ENCODE measurements around the gene CFAP251. TPM values are rescaled to one million over a fixed set of nuclear protein-coding genes. Genes with fewer than 3 reads are reported as not detected.

The CFAP251 gene
- polyA plus RNA-seq, 1 donor from 2014 or later: 4.0 TPM

DNA sequence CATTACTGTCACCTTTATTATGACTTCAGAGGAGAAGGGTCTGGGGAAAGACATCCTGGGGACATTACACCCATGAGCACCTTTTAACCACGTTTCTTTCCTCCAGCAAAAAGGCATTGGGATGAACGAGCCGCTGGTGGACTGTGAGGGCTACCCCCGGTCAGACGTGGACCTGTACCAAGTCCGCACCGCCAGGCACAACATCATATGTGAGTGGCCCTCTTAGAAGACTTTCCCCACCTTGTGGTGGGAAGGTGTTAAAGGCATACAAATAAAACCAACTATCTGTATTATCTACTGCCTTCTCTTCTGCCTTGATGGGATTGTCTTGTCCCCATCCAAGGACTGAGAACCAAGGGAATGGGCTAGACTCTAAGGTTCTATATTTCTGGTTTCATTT is 23.8 kb upstream of the CFAP251 start:
- Histone ChIP-seq H3K9me3 (ENCODE audit: low read length) (no peaks in the 10 kb centered on the region), H3F3A (ENCODE audit: insufficient read depth, low read length, poor library complexity, severe bottlenecking) (no peaks in the 10 kb centered on the region), H3K79me2 (replicated peaks; ENCODE audit: insufficient read depth, low read length) (peaks cover 6% of the 10 kb centered on the region), H3K27ac (ENCODE audit: low read length) (no peak overlapping the region), H3K9me2 (ENCODE audit: insufficient read depth, low read length) (no peaks in the 10 kb centered on the region), H4K20me1 (ENCODE audit: insufficient read depth) (no peaks in the 10 kb centered on the region), H3K4me2 (ENCODE audit: low read length) (no peak overlapping the region), H3K36me3 (ENCODE audit: insufficient read depth, low read length) (no peaks in the 10 kb centered on the region), H3K27me3 (ENCODE audit: insufficient read depth, low read depth, low read length) (no peaks in the 10 kb centered on the region), H3K9ac (ENCODE audit: low read length) (no peak overlapping the region), H3K4me3 (ENCODE audit: low read length) (no peak overlapping the region), H2AFZ (ENCODE audit: low read depth, low read length) (no peak overlapping the region)
- TF ChIP-seq EP300 (conservative IDR thresholded peaks at IDR 0.05; ENCODE audit: poor library complexity, severe bottlenecking) (no peak), RAD21 (conservative IDR thresholded peaks at IDR 0.05) (peak; percentile 31), SMC3 (conservative IDR thresholded peaks at IDR 0.05; ENCODE audit: poor library complexity) (peak; percentile 60), POLR2AphosphoS5 (IDR thresholded peaks at IDR 0.05) (no peak), MXI1 (conservative IDR thresholded peaks at IDR 0.05; ENCODE audit: poor library complexity, severe bottlenecking) (no peak), EZH2 (IDR thresholded peaks at IDR 0.05; ENCODE audit: borderline replicate concordance, insufficient read depth, low read length, poor library complexity, severe bottlenecking) (no peak)
- TF ChIP-seq, protein P1, sequence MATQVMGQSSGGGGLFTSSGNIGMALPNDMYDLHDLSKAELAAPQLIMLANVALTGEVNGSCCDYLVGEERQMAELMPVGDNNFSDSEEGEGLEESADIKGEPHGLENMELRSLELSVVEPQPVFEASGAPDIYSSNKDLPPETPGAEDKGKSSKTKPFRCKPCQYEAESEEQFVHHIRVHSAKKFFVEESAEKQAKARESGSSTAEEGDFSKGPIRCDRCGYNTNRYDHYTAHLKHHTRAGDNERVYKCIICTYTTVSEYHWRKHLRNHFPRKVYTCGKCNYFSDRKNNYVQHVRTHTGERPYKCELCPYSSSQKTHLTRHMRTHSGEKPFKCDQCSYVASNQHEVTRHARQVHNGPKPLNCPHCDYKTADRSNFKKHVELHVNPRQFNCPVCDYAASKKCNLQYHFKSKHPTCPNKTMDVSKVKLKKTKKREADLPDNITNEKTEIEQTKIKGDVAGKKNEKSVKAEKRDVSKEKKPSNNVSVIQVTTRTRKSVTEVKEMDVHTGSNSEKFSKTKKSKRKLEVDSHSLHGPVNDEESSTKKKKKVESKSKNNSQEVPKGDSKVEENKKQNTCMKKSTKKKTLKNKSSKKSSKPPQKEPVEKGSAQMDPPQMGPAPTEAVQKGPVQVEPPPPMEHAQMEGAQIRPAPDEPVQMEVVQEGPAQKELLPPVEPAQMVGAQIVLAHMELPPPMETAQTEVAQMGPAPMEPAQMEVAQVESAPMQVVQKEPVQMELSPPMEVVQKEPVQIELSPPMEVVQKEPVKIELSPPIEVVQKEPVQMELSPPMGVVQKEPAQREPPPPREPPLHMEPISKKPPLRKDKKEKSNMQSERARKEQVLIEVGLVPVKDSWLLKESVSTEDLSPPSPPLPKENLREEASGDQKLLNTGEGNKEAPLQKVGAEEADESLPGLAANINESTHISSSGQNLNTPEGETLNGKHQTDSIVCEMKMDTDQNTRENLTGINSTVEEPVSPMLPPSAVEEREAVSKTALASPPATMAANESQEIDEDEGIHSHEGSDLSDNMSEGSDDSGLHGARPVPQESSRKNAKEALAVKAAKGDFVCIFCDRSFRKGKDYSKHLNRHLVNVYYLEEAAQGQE (IDR thresholded peaks at IDR 0.05; ENCODE audit: borderline replicate concordance): no peak
- TF ChIP-seq, protein P2, sequence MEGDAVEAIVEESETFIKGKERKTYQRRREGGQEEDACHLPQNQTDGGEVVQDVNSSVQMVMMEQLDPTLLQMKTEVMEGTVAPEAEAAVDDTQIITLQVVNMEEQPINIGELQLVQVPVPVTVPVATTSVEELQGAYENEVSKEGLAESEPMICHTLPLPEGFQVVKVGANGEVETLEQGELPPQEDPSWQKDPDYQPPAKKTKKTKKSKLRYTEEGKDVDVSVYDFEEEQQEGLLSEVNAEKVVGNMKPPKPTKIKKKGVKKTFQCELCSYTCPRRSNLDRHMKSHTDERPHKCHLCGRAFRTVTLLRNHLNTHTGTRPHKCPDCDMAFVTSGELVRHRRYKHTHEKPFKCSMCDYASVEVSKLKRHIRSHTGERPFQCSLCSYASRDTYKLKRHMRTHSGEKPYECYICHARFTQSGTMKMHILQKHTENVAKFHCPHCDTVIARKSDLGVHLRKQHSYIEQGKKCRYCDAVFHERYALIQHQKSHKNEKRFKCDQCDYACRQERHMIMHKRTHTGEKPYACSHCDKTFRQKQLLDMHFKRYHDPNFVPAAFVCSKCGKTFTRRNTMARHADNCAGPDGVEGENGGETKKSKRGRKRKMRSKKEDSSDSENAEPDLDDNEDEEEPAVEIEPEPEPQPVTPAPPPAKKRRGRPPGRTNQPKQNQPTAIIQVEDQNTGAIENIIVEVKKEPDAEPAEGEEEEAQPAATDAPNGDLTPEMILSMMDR (IDR thresholded peaks at IDR 0.05; ENCODE audit: poor library complexity, severe bottlenecking): peak; percentile 46

DNA sequence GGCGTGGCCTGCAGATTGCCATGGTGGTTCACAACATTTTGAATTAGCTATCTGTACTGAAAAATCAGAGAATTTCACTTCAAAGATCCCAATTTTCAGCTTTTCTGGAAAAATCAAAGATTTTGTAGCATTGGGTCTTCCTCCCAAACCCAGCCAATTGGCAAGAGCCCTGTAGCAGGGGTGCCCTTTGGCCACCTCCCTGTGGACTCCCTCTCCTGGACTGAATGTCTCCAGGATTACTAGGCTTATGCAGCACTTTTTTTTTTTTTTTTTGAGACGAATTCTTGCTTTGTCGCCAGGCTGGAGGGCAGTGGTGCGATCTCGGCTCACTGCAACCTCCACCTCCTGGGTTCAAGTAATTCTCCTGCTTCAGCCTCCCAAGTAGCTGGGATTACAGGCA is 20.1 kb upstream of the CFAP251 start:
- Histone ChIP-seq H3K36me3 (ENCODE audit: insufficient read depth, low read length) (peaks cover 6% of the 10 kb centered on the region), H3K79me2 (replicated peaks; ENCODE audit: insufficient read depth, low read length) (no peaks in the 10 kb centered on the region), H2AFZ (ENCODE audit: low read depth, low read length) (no peak overlapping the region), H3F3A (ENCODE audit: insufficient read depth, low read length, poor library complexity, severe bottlenecking) (no peaks in the 10 kb centered on the region), H3K9me2 (ENCODE audit: insufficient read depth, low read length) (no peaks in the 10 kb centered on the region), H3K27ac (ENCODE audit: low read length) (no peak overlapping the region), H3K9me3 (ENCODE audit: low read length) (no peaks in the 10 kb centered on the region), H4K20me1 (ENCODE audit: insufficient read depth) (no peaks in the 10 kb centered on the region), H3K4me3 (ENCODE audit: low read length) (no peak overlapping the region), H3K4me2 (ENCODE audit: low read length) (no peak overlapping the region), H3K9ac (ENCODE audit: low read length) (no peak overlapping the region), H3K27me3 (ENCODE audit: insufficient read depth, low read depth, low read length) (no peaks in the 10 kb centered on the region)
- no peak for TF ChIP-seq SMC3 (conservative IDR thresholded peaks at IDR 0.05; ENCODE audit: poor library complexity)
- TF ChIP-seq, protein P1 (IDR thresholded peaks at IDR 0.05; ENCODE audit: borderline replicate concordance): no peak
- no peak for TF ChIP-seq EP300 (conservative IDR thresholded peaks at IDR 0.05; ENCODE audit: poor library complexity, severe bottlenecking)
- TF ChIP-seq EZH2 (IDR thresholded peaks at IDR 0.05; ENCODE audit: borderline replicate concordance, insufficient read depth, low read length, poor library complexity, severe bottlenecking): no peak
- TF ChIP-seq, protein P2 (IDR thresholded peaks at IDR 0.05; ENCODE audit: poor library complexity, severe bottlenecking): no peak
- no peak for TF ChIP-seq MXI1 (conservative IDR thresholded peaks at IDR 0.05; ENCODE audit: poor library complexity, severe bottlenecking)
- no peak for TF ChIP-seq POLR2AphosphoS5 (IDR thresholded peaks at IDR 0.05)
- no peak for TF ChIP-seq TAF1 (IDR thresholded peaks at IDR 0.05; ENCODE audit: low read depth)
- no peak for TF ChIP-seq RAD21 (conservative IDR thresholded peaks at IDR 0.05)
